K562 (cell line): Measurements from ENCODE around the gene UBE2E1. TPM values are rescaled to one million over a fixed set of nuclear protein-coding genes. Genes with fewer than 3 reads are reported as not detected.
"Not testable (repeated sequence)": the region's sequence is repeated elsewhere in the genome, so short reads cannot be mapped to it uniquely, and the experiment has no call there.

Source experiments
- ATAC-seq: fragments of 200-7000 bp; cut with Tn5 transposase; 3 replicates; pipeline ENCODE4 v1.9.1; 2020; ENCODE audit warnings: moderate library complexity
- BruUV-seq: library from RNA; stranded (reverse); fragments of 400-500 nt; replicated peaks from 2 replicates; lab custom pipeline; 2021; lab: Mats Ljungman, UMichigan
- CTCF ChIA-PET: fragments of 300-600 bp; formaldehyde crosslinking; extraction: SDS; loops from one replicate; lab custom pipeline; 2021; ENCODE audit warnings: low intra/inter-chr PET ratio; lab: Yijun Ruan, JAX
- POLR2A ChIA-PET: fragments of 300-600, 350-650 bp; sonication (Branson Sonifier 250); formaldehyde crosslinking; extraction: SDS; loops from one replicate; lab custom pipeline; 2021; ENCODE audit warnings: antibody characterized with exemption, inconsistent platforms; lab: Yijun Ruan, JAX
- DNase-seq, 4 experiments: peaks; one replicate each; pipeline versions ENCODE4 v3.0.0 to v3.0.0-alpha.2; 2011 to 2018; ENCODE audit warnings: low spot score in 3 of 4, mixed read lengths in 3 of 4; ENCODE audit errors: extremely low read depth in 1 of 4
- FAIRE-seq: peaks from 2 replicates; lab custom pipeline; 2011; peaks lifted over from hg19 to GRCh38; lab: Jason Lieb, UNC
- H2AFZ ChIP-seq: 2 replicates; pipeline ENCODE4 v1.6.0; 2011; ENCODE audit warnings: low read depth, low read length, control low read depth, inconsistent platforms
- H3K27ac ChIP-seq: fragments of 200-600 bp; 3 replicates; pipeline ENCODE4 v1.8.0; 2011; ENCODE audit warnings: low read depth, mild to moderate bottlenecking, control low read depth, inconsistent platforms, low read length, moderate library complexity, mixed read lengths; ENCODE audit errors: extremely low read depth
- H3K27me3 ChIP-seq, 2 experiments: fragments of 300-600 bp in 1 of 2; 2 replicates in 1 of 2; 3 replicates in 1 of 2; pipeline versions ENCODE4 v1.6.0 to v1.8.0; 2011; ENCODE audit warnings: inconsistent platforms in 2 of 2, low read length in 2 of 2, mild to moderate bottlenecking in 1 of 2, mixed read lengths in 1 of 2, moderate library complexity in 1 of 2; ENCODE audit not compliant: control insufficient read depth in 2 of 2, insufficient read depth in 2 of 2
- H3K36me3 ChIP-seq: fragments of 300-600 bp; 3 replicates; pipeline ENCODE4 v1.8.0; 2011; ENCODE audit warnings: mild to moderate bottlenecking, low read length, inconsistent platforms; ENCODE audit not compliant: control insufficient read depth, insufficient read depth
- H3K4me1 ChIP-seq, 2 experiments: fragments of 200-600 bp in 1 of 2; replicated peaks in 1 of 2; 2 replicates in 1 of 2; 3 replicates in 1 of 2; pipeline versions ENCODE4 v1.5.1 to v1.8.0; 2011; ENCODE audit warnings: inconsistent platforms in 2 of 2, low read length in 2 of 2, mild to moderate bottlenecking in 1 of 2, mixed read lengths in 1 of 2, moderate library complexity in 1 of 2; ENCODE audit not compliant: control insufficient read depth in 2 of 2, insufficient read depth in 2 of 2
- H3K4me2 ChIP-seq: 2 replicates; pipeline ENCODE4 v1.6.1; 2011; ENCODE audit warnings: low read length, control low read depth, inconsistent platforms, mixed read lengths; ENCODE audit not compliant: insufficient read depth
- H3K4me3 ChIP-seq: fragments of 200-600 bp; sonication (generic), shearing (Covaris generic); 2 replicates; pipeline ENCODE4 v1.5.1; 2016; ENCODE audit warnings: control low read depth, inconsistent platforms
- H3K79me2 ChIP-seq: fragments of 200-600 bp; 3 replicates; pipeline ENCODE4 v1.8.0; 2011; ENCODE audit warnings: low read length, inconsistent platforms; ENCODE audit not compliant: control insufficient read depth, insufficient read depth
- H3K9ac ChIP-seq, 2 experiments: 2 replicates each; pipeline versions ENCODE4 v1.6.0 to v1.6.1; 2011; ENCODE audit warnings: low read depth in 2 of 2, low read length in 2 of 2, control low read depth in 1 of 2, inconsistent platforms in 1 of 2, mild to moderate bottlenecking in 1 of 2, mixed read lengths in 1 of 2; ENCODE audit not compliant: insufficient read depth in 1 of 2
- H3K9me1 ChIP-seq: one replicate; pipeline ENCODE4 v1.6.0; 2011; ENCODE audit warnings: inconsistent platforms, mild to moderate bottlenecking, low read length, moderate library complexity; ENCODE audit not compliant: control insufficient read depth, insufficient read depth
- H3K9me3 ChIP-seq: replicated peaks from 2 replicates; pipeline ENCODE4 v1.5.1; 2011; ENCODE audit warnings: low read depth, low read length, inconsistent platforms; ENCODE audit not compliant: control insufficient read depth, insufficient read depth
- H4K20me1 ChIP-seq: replicated peaks from 2 replicates; pipeline ENCODE4 v1.6.1; 2011; ENCODE audit warnings: low read length, inconsistent platforms, mixed read lengths; ENCODE audit not compliant: control insufficient read depth, insufficient read depth
- ARID4B ChIP-seq: sonication (generic); formaldehyde crosslinking; IDR thresholded peaks from 2 replicates; pipeline ENCODE4 v1.8.0; 2022; ENCODE audit warnings: mild to moderate bottlenecking, missing genetic modification reagents
- CEBPG ChIP-seq, 3 experiments: fragments of 200-800 bp in 1 of 3; sonication (Bioruptor generic) in 1 of 3; sonication (generic) in 1 of 3; formaldehyde crosslinking in 1 of 3; IDR thresholded peaks in 2 of 3; conservative IDR thresholded peaks in 1 of 3; 2 replicates each; pipeline versions ENCODE4 v1.6.1 to v1.8.0; 2016 to 2022; ENCODE audit warnings: missing compliant biosample characterization in 2 of 3, missing genetic modification characterization in 2 of 3, mild to moderate bottlenecking in 1 of 3, missing genetic modification reagents in 1 of 3
- E4F1 ChIP-seq: fragments of 250-450 bp; sonication (Bioruptor Pico); IDR thresholded peaks from 2 replicates; pipeline ENCODE4 v1.5.0; 2021; ENCODE audit warnings: mild to moderate bottlenecking, borderline replicate concordance
- HES1 ChIP-seq: fragments of 450-650 bp; IDR thresholded peaks from 2 replicates; pipeline ENCODE4 v1.6.1; 2016; ENCODE audit warnings: low read depth, mild to moderate bottlenecking, moderate library complexity
- PKNOX1 ChIP-seq: fragments of 450-650 bp; IDR thresholded peaks from 2 replicates; pipeline ENCODE4 v1.6.1; 2016
- SP1 ChIP-seq: sonication (generic); formaldehyde crosslinking; IDR thresholded peaks from 2 replicates; pipeline ENCODE4 v1.8.1; 2022; ENCODE audit warnings: mild to moderate bottlenecking, missing genetic modification reagents
- WGBS: fragments of 100-300 bp; shearing (Covaris generic); methylation state at CpG from one replicate; pipeline ENCODE4 v1.1.6; 2016; ENCODE audit warnings: low coverage, mixed read lengths; ENCODE audit not compliant: insufficient coverage; ENCODE audit errors: missing lambda C conversion rate; 5-methylcytosine and 5-hydroxymethylcytosine counted together
- in situ Hi-C: fragments of 300-500 bp; cut with MboI; formaldehyde crosslinking; loops from 4 replicates; pipeline ENCODE4 v1.15.0; 2018; ENCODE audit warnings: inconsistent platforms, mixed read lengths
- intact Hi-C: fragments of 100-400 bp; cut with micrococcal nuclease; formaldehyde crosslinking; loops from 2 replicates; pipeline ENCODE4 v1.14.2; 2022
- polyA plus RNA-seq, 8 experiments: library from polyadenylated mRNA; depleted of rRNA in 4 of 8; stranded (reverse) in 5 of 8; unstranded in 3 of 8; fragments of >200 nt; fragmentation: Nextera tagmentation in 2 of 8; fragmentation: Illumina TruSeq in 1 of 8; extraction: Ambion mirVana in 2 of 8; extraction: Trizol in 1 of 8; gene quantifications; 2 replicates each; pipeline versions ENCODE4 v1.2.1 to v1.2.3, GENCODE V29; 2011 to 2014; ENCODE audit warnings: inconsistent platforms in 1 of 8, missing spikeins in 1 of 8
- total RNA-seq, 7 experiments: library from RNA; depleted of rRNA in 6 of 7; stranded (reverse); fragments of >200 nt in 6 of 7; fragmentation: Illumina TruSeq in 2 of 7; extraction: Trizol in 2 of 7; gene quantifications; 2 replicates each; pipeline versions ENCODE4 v1.2.1 to v1.2.3, GENCODE V29; 2011 to 2021; ENCODE audit warnings: low replicate concordance in 1 of 7

Gene UBE2E1
- total and polyA plus RNA-seq, 9 of the 15 experiments (the other 6 are each of a cell fraction or from before 2014, with no cell fraction given), result 54.4 to 294 (median 165) TPM

- H3K9me3 ChIP-seq; FAIRE-seq; in situ Hi-C loops; CTCF ChIA-PET; H2AFZ ChIP-seq; ATAC-seq; H3K9me1 ChIP-seq; H3K27me3 ChIP-seq; DNase-seq; BruUV-seq; TF ChIP-seq CEBPG (tag; conservative IDR thresholded peaks at IDR 0.05 in 1 of 2, IDR thresholded peaks at IDR 0.05 in 1 of 2): not testable (repeated sequence)
- POLR2A ChIA-PET, result interaction anchor here (0.7 to 7.1 kb wide), 17 partner anchors 10 to 572 kb away, joined by 3 to 165 read pairs (median 5); no protein-coding TSS in a partner anchor
- H3K4me2 ChIP-seq, result peak overlapping the region; percentile 91
- under 1% methylated on average over 12 of the region's 12 CpGs for WGBS
- peaks cover 43% of the 10 kb centered on the region for H3K36me3 ChIP-seq
- peak overlapping the region; percentile 73 for H3K4me3 ChIP-seq
- peak overlapping the region; percentile 54 to 97; a peak in 3 of 4 replicates for H3K9ac ChIP-seq
- peak overlapping the region; percentile 91 for H3K27ac ChIP-seq
- 0 out of 2 replicates have a peak, but pooled peaks have one; percentile 13 for TF ChIP-seq ARID4B (CRISPR knock-in tag)
- TF ChIP-seq HES1, result 0 out of 2 replicates have a peak, but pooled peaks have one; percentile 10
- TF ChIP-seq SP1 (CRISPR knock-in tag), result 0 out of 2 replicates have a peak, but pooled peaks have one; percentile 32
- TF ChIP-seq PKNOX1, result peak; percentile 78
- peak; percentile 3; the same call in 1 of the 2 replicates for TF ChIP-seq CEBPG (CRISPR knock-in tag; IDR thresholded peaks at IDR 0.05)
- 0 out of 2 replicates have a peak, but pooled peaks have one; percentile 11 for TF ChIP-seq E4F1
- H4K20me1 ChIP-seq, result peaks cover 22% of the 10 kb centered on the region
- peaks cover 8 to 24% of the 10 kb centered on the region in 2 experiments for H3K4me1 ChIP-seq
- intact Hi-C loops, result loop anchor here (10.0 kb wide), 1 partner anchor 576 kb away; the partner anchor contains the start of gene THRB
- peaks cover 60% of the 10 kb centered on the region for H3K79me2 ChIP-seq
These were observed 112.6 kb downstream of the UBE2E1 start for GRCh38 chr3:23918331-23918730.
